H9 (cell line): ENCODE results near the gene KLC1. TPM values are rescaled to one million over a fixed set of nuclear protein-coding genes. Genes with fewer than 3 reads are reported as not detected.

Source experiments
- DNase-seq: peaks from one replicate; pipeline ENCODE4 v3.0.0-alpha.2; 2017
- H2AFZ ChIP-seq: one replicate; pipeline ENCODE4 v1.6.1; 2013; ENCODE audit warnings: mild to moderate bottlenecking, low read length, control low read depth, moderate library complexity
- H2AK5ac ChIP-seq: 2 replicates; pipeline ENCODE4 v1.6.1; 2013; ENCODE audit warnings: low read length, control low read depth, mixed read lengths; ENCODE audit not compliant: insufficient read length
- H2BK120ac ChIP-seq: one replicate; pipeline ENCODE4 v1.6.1; 2013; ENCODE audit warnings: low read depth, mild to moderate bottlenecking, low read length, control low read depth, inconsistent platforms; ENCODE audit not compliant: poor library complexity, severe bottlenecking
- H2BK12ac ChIP-seq: 2 replicates; pipeline ENCODE4 v1.6.1; 2013; ENCODE audit warnings: low read length, control low read depth, mixed read lengths, low read depth; ENCODE audit not compliant: insufficient read length
- H2BK15ac ChIP-seq: 2 replicates; pipeline ENCODE4 v1.6.1; 2013; ENCODE audit warnings: low read depth, low read length, control low read depth
- H2BK20ac ChIP-seq: one replicate; pipeline ENCODE4 v1.6.1; 2013; ENCODE audit warnings: low read depth, mild to moderate bottlenecking, low read length, control low read depth, inconsistent platforms; ENCODE audit not compliant: poor library complexity, severe bottlenecking
- H2BK5ac ChIP-seq: 2 replicates; pipeline ENCODE4 v1.6.1; 2013; ENCODE audit warnings: low read length, control low read depth, mixed read lengths; ENCODE audit not compliant: insufficient read length
- H3K14ac ChIP-seq: 2 replicates; pipeline ENCODE4 v1.6.1; 2013; ENCODE audit warnings: low read length, control low read depth; ENCODE audit not compliant: insufficient read depth
- H3K18ac ChIP-seq: 2 replicates; pipeline ENCODE4 v1.6.1; 2013; ENCODE audit warnings: low read depth, mild to moderate bottlenecking, mixed read lengths, low read length, control low read depth; ENCODE audit not compliant: insufficient read length
- H3K23ac ChIP-seq: 2 replicates; pipeline ENCODE4 v1.6.1; 2013; ENCODE audit warnings: low read length, control low read depth, mixed read lengths, low read depth; ENCODE audit not compliant: insufficient read length
- H3K23me2 ChIP-seq: 2 replicates; pipeline ENCODE4 v1.6.1; 2013; ENCODE audit warnings: low read depth, mild to moderate bottlenecking, mixed read lengths, low read length, control low read depth; ENCODE audit not compliant: insufficient read length, poor library complexity, severe bottlenecking
- H3K27ac ChIP-seq: 2 replicates; pipeline ENCODE4 v1.5.1; 2013; ENCODE audit warnings: low read length, control low read depth, mixed read lengths, low read depth; ENCODE audit not compliant: insufficient read length
- H3K27me3 ChIP-seq: 2 replicates; pipeline ENCODE4 v1.6.1; 2013; ENCODE audit warnings: low read length, control low read depth, inconsistent platforms; ENCODE audit not compliant: insufficient read depth
- H3K4ac ChIP-seq: 2 replicates; pipeline ENCODE4 v1.6.1; 2013; ENCODE audit warnings: low read depth, mild to moderate bottlenecking, control low read depth, inconsistent platforms, low read length, moderate library complexity
- H3K4me1 ChIP-seq: 2 replicates; pipeline ENCODE4 v1.6.1; 2013; ENCODE audit warnings: low read length, control low read depth, inconsistent platforms; ENCODE audit not compliant: insufficient read depth
- H3K4me2 ChIP-seq: 2 replicates; pipeline ENCODE4 v1.6.1; 2013; ENCODE audit warnings: low read length, control low read depth, mixed read lengths; ENCODE audit not compliant: insufficient read length, insufficient read depth
- H3K56ac ChIP-seq: 2 replicates; pipeline ENCODE4 v1.6.1; 2013; ENCODE audit warnings: low read depth, mild to moderate bottlenecking, mixed read lengths, low read length, control low read depth; ENCODE audit not compliant: insufficient read length
- H3K79me1 ChIP-seq: 2 replicates; pipeline ENCODE4 v1.6.1; 2013; ENCODE audit warnings: low read depth, mild to moderate bottlenecking, moderate library complexity, low read length, control low read depth, inconsistent platforms; ENCODE audit not compliant: insufficient read depth, poor library complexity, severe bottlenecking
- H3K79me2 ChIP-seq: 2 replicates; pipeline ENCODE4 v1.6.1; 2013; ENCODE audit warnings: low read length, control low read depth, inconsistent platforms; ENCODE audit not compliant: insufficient read depth
- H3K9ac ChIP-seq: 2 replicates; pipeline ENCODE4 v1.6.1; 2013; ENCODE audit warnings: low read length, control low read depth, mixed read lengths; ENCODE audit not compliant: insufficient read length; ENCODE audit errors: extremely low read depth
- H3K9me3 ChIP-seq: one replicate; pipeline ENCODE4 v1.6.1; 2013; ENCODE audit warnings: low read depth, low read length, inconsistent platforms; ENCODE audit not compliant: control insufficient read depth
- H3T11ph ChIP-seq: one replicate; pipeline ENCODE4 v1.6.1; 2013; ENCODE audit warnings: mild to moderate bottlenecking, low read length, control low read depth, inconsistent platforms
- H4K20me1 ChIP-seq: one replicate; pipeline ENCODE4 v1.6.1; 2013; ENCODE audit not compliant: control insufficient read depth, insufficient read length, insufficient read depth
- H4K5ac ChIP-seq: 2 replicates; pipeline ENCODE4 v1.6.1; 2013; ENCODE audit warnings: low read depth, mild to moderate bottlenecking, mixed read lengths, low read length, control low read depth; ENCODE audit not compliant: insufficient read length
- H4K8ac ChIP-seq: replicated peaks from 2 replicates; pipeline ENCODE4 v1.6.1; 2013; ENCODE audit warnings: low read length, control low read depth, mixed read lengths, low read depth; ENCODE audit not compliant: insufficient read length
- H4K91ac ChIP-seq: 2 replicates; pipeline ENCODE4 v1.6.1; 2013; ENCODE audit warnings: low read depth, mild to moderate bottlenecking, moderate library complexity, mixed read lengths, low read length, control low read depth; ENCODE audit not compliant: insufficient read length
- H3K27ac Mint-ChIP-seq, 3 experiments: 2 replicates in 2 of 3; 3 replicates in 1 of 3; pipeline ENCODE4 v1.8.0; 2020 to 2021; ENCODE audit warnings: mixed read lengths in 3 of 3, mild to moderate bottlenecking in 1 of 3, moderate library complexity in 1 of 3
- H3K27me3 Mint-ChIP-seq: 2 replicates; pipeline ENCODE4 v1.8.0; 2021; ENCODE audit warnings: low read depth, mild to moderate bottlenecking, moderate library complexity, mixed read lengths
- H3K36me3 Mint-ChIP-seq, 3 experiments: 2 replicates in 2 of 3; 3 replicates in 1 of 3; pipeline ENCODE4 v1.8.0; 2020 to 2021; ENCODE audit warnings: low read depth in 3 of 3, mixed read lengths in 3 of 3; ENCODE audit not compliant: insufficient read depth in 1 of 3
- H3K4me1 Mint-ChIP-seq, 2 experiments: 2 replicates each; pipeline ENCODE4 v1.8.0; 2020; ENCODE audit warnings: mixed read lengths in 2 of 2
- H3K4me3 Mint-ChIP-seq, 2 experiments: 2 replicates in 1 of 2; 3 replicates in 1 of 2; pipeline ENCODE4 v1.8.0; 2020 to 2021; ENCODE audit warnings: mild to moderate bottlenecking in 2 of 2, mixed read lengths in 2 of 2, moderate library complexity in 1 of 2
- H3K9me3 Mint-ChIP-seq, 2 experiments: 2 replicates in 1 of 2; 3 replicates in 1 of 2; pipeline ENCODE4 v1.8.0; 2020; ENCODE audit warnings: mild to moderate bottlenecking in 2 of 2, mixed read lengths in 2 of 2, moderate library complexity in 1 of 2
- WGBS: extraction: QIAGEN DNeasy Blood & Tissue Kit; methylation state at CpG from one replicate; pipeline ENCODE4 v1.1.7; 2013; ENCODE audit warnings: missing lambda C conversion rate, low lambda C conversion rate, mixed read lengths; ENCODE audit not compliant: insufficient read length; ENCODE audit errors: extremely low coverage; 5-methylcytosine and 5-hydroxymethylcytosine counted together
- total RNA-seq: library from RNA; stranded (reverse); gene quantifications from 2 replicates; pipeline ENCODE4 v1.2.1, GENCODE V29; 2021
- TF ChIP-seq, protein P1 (sequence below): fragments of 200-600 bp; sonication (generic); conservative IDR thresholded peaks from 3 replicates; pipeline ENCODE4 v1.8.0; 2021; ENCODE audit warnings: antibody characterized with exemption, mild to moderate bottlenecking

Gene KLC1
- total RNA-seq, 1 experiment from 2014 or later: 143 TPM

DNA sequence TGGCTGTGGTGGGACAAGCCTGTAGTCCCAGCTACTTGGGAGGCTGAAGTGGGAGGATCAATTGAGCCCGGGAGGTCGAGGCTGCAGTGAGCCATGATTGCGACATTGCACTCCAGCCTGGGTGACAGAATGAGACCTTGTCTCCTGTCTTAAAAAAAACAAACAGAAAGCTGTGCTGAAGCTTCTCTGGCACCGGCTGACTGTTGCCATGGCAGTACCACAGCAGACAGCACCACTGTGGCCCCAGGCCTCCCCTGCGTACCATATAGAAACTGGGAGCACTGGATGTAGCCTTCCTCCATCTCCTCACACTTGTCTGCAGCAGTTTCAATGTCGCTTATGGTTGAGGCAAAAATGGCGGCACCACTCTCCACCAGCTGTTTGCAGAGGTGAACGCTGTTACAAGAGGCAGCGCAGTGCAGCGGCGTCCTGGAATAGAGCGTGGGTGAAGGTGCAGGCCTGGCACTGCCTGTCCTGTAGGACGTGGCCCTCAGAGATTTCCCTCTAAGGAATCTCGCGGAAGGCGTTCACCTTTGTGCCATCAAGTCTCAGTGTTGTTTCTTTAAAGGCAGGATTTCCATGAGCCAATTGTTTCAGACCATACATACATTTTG, 108.5 kb downstream of the KLC1 start:
- no peak overlapping the region for H2BK20ac ChIP-seq
- no peaks in the 10 kb centered on the region for H3K79me2 ChIP-seq
- H3K4me2 ChIP-seq: no peak overlapping the region
- no peak overlapping the region for H2BK12ac ChIP-seq
- H4K8ac ChIP-seq: no peak overlapping the region
- Mint-ChIP-seq H3K27ac (no peak overlapping the region; a peak in 1 of 7 replicates), H3K9me3 (no peaks in the 10 kb centered on the region), H3K4me3 (no peak overlapping the region), H3K4me1 (peaks cover 15% of the 10 kb centered on the region in 2 experiments), H3K36me3 (peaks cover 3 to 39% (median 22%) of the 10 kb centered on the region in 3 experiments), H3K27me3 (no peaks in the 10 kb centered on the region)
- H2BK5ac ChIP-seq: no peak overlapping the region
- no peak overlapping the region for H2AFZ ChIP-seq
- H2BK15ac ChIP-seq: no peak overlapping the region
- no peak overlapping the region for H2AK5ac ChIP-seq
- H3K14ac ChIP-seq: no peak overlapping the region
- no peak overlapping the region for H3K18ac ChIP-seq
- H4K91ac ChIP-seq: no peak overlapping the region
- no peak overlapping the region for H3K56ac ChIP-seq
- no peak overlapping the region for H2BK120ac ChIP-seq
- no peaks in the 10 kb centered on the region for H3K27me3 ChIP-seq
- no CpG with 5 or more reads among the region's 16 CpGs for WGBS
- no peak overlapping the region for H3K23ac ChIP-seq
- H4K5ac ChIP-seq: no peak overlapping the region
- peaks cover 3% of the 10 kb centered on the region for H4K20me1 ChIP-seq
- no peak for DNase-seq
- peaks cover 2% of the 10 kb centered on the region; the same call in 1 of the 2 replicates for H3K4me1 ChIP-seq
- H3T11ph ChIP-seq: no peak overlapping the region
- no peak overlapping the region for H3K9ac ChIP-seq
- TF ChIP-seq, protein P1, sequence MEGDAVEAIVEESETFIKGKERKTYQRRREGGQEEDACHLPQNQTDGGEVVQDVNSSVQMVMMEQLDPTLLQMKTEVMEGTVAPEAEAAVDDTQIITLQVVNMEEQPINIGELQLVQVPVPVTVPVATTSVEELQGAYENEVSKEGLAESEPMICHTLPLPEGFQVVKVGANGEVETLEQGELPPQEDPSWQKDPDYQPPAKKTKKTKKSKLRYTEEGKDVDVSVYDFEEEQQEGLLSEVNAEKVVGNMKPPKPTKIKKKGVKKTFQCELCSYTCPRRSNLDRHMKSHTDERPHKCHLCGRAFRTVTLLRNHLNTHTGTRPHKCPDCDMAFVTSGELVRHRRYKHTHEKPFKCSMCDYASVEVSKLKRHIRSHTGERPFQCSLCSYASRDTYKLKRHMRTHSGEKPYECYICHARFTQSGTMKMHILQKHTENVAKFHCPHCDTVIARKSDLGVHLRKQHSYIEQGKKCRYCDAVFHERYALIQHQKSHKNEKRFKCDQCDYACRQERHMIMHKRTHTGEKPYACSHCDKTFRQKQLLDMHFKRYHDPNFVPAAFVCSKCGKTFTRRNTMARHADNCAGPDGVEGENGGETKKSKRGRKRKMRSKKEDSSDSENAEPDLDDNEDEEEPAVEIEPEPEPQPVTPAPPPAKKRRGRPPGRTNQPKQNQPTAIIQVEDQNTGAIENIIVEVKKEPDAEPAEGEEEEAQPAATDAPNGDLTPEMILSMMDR: no peak
- no peaks in the 10 kb centered on the region for H3K23me2 ChIP-seq
- no peaks in the 10 kb centered on the region for H3K9me3 ChIP-seq
- H3K27ac ChIP-seq: no peak overlapping the region
- no peaks in the 10 kb centered on the region for H3K79me1 ChIP-seq
- no peak overlapping the region for H3K4ac ChIP-seq
